Measurements from ENCODE around the gene PRRX2. TPM values are rescaled to one million over a fixed set of nuclear protein-coding genes. Genes with fewer than 3 reads are reported as not detected.

Gene PRRX2
- total and polyA plus RNA-seq, 2 of the 13 experiments (the other 11 are each of a cell fraction or from before 2014, with no cell fraction given), result 0.05 TPM; not detected in 1

DNA sequence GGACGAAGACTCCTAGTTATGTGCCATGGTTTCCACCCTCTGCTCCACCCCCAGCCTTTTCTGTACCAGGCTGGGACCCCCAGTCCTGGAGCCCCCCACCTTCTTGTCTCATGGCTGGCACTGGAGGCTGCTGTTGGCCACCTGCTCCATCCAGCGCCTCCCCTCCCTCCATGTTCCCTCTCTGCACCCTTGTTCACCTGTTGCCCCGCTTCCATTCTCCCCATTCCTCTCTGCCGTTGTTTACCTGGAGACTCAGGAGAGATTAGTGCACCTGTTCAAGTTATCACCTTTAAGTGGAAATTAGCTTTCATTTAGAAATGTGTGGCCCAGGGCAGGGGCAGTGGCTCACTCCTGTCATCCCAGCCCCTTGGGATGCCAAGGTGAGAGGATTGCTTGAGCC lies 32.2 kb upstream of the PRRX2 start (continued):
- TF ChIP-seq ZBTB33 (CRISPR knock-in tag; IDR thresholded peaks at IDR 0.05) (no peak), ZNF251 (CRISPR knock-in tag; IDR thresholded peaks at IDR 0.05) (no peak)

GRCh38 chr9:129633848-129634247 lies 31.6 kb upstream of the PRRX2 start:
- WGBS (ENCODE audit: low lambda C conversion rate), result 99% methylated on average over 10 of the region's 13 CpGs
- H4K20me1 ChIP-seq (ENCODE audit: insufficient read depth, low read length), result peaks cover 37% of the 10 kb centered on the region
- CTCF ChIA-PET (ENCODE audit: low intra/inter-chr PET ratio, low total read pairs), result no interaction called here

More at GRCh38 chr9:129633848-129634247, 31.6 kb upstream of the PRRX2 start:
- intact Hi-C loops (cut with micrococcal nuclease; ENCODE audit: unreplicated experiment), result no loop called here
- TF ChIP-seq RBM22 (optimal IDR thresholded peaks at IDR 0.05; ENCODE audit: low read length) (peak; percentile 58), ZNF607 (CRISPR knock-in tag; IDR thresholded peaks at IDR 0.05; ENCODE audit: borderline replicate concordance) (no peak)
- FAIRE-seq, result no peak
- Histone ChIP-seq H3K27me3 (ENCODE audit: control insufficient read depth in 1 of 2, insufficient read depth in 2 of 2, low read length in 2 of 2) (no peaks in the 10 kb centered on the region), H3K4me3 (replicated peaks in 1 of 3; ENCODE audit: insufficient read depth in 1 of 3, low read depth in 2 of 3, low read length in 3 of 3) (no peak overlapping the region), H3K9ac (ENCODE audit: insufficient read depth, low read depth, low read length) (no peak overlapping the region), H3K27ac (ENCODE audit: extremely low read length, insufficient read depth, low read length) (no peak overlapping the region), H3K9me3 (ENCODE audit: low read length) (no peaks in the 10 kb centered on the region), H3K36me3 (replicated peaks in 1 of 2; ENCODE audit: control insufficient read depth in 1 of 2, insufficient read depth in 2 of 2, low read length in 2 of 2) (peaks cover 49 to 78% of the 10 kb centered on the region in 2 experiments; a peak in 4 of 5 replicates), H2AFZ (ENCODE audit: low read length) (no peak overlapping the region), H3K4me1 (ENCODE audit: insufficient read depth, low read length) (peaks cover 21% of the 10 kb centered on the region), H3K79me2 (ENCODE audit: insufficient read depth, low read length) (peaks cover 44% of the 10 kb centered on the region), H3K4me2 (ENCODE audit: low read depth, low read length) (no peak overlapping the region)
- no TSS peak for BruUV-seq (replicated peaks)
- ATAC-seq, result no peak
- POLR2A ChIA-PET, result no interaction called here
- in situ Hi-C loops (cut with HindIII; ENCODE audit: extremely low pct_ligation_motif_present, low pct_unique_long_range_greater_than_20kb), result no loop called here
- DNase-seq (ENCODE audit: low spot score), result no peak

Measured in HepG2 (cell line).